ENCODE measurements around the gene RETREG2. TPM values are rescaled to one million over a fixed set of nuclear protein-coding genes. Genes with fewer than 3 reads are reported as not detected.

RETREG2 gene
- total RNA-seq, 1 experiment from 2014 or later, result 106 TPM

- no peaks in the 10 kb centered on the region for H3K9me3 ChIP-seq (ENCODE audit: control insufficient read depth, insufficient read depth, low read depth, low read length)
- intact Hi-C loops (cut with micrococcal nuclease; ENCODE audit: unreplicated experiment) (no loop called here), in situ Hi-C loops (cut with HindIII; ENCODE audit: low pct_unique_long_range_greater_than_20kb, low sequenced_read_pairs) (no loop called here)
- no TSS peak for BruUV-seq (replicated peaks)
- TF ChIP-seq POLR2AphosphoS5 (IDR thresholded peaks at IDR 0.05; ENCODE audit: low read depth, low read length) (no peak), TCF7L2 (IDR thresholded peaks at IDR 0.05; ENCODE audit: low read depth, low read length) (no peak), REST (IDR thresholded peaks at IDR 0.05; ENCODE audit: insufficient read depth in 1 of 2, low read depth in 2 of 2, low read length in 1 of 2) (no peak), SIN3A (IDR thresholded peaks at IDR 0.05; ENCODE audit: borderline replicate concordance, insufficient read depth, low read depth, low read length) (no peak)
- TF ChIP-seq, protein P1, sequence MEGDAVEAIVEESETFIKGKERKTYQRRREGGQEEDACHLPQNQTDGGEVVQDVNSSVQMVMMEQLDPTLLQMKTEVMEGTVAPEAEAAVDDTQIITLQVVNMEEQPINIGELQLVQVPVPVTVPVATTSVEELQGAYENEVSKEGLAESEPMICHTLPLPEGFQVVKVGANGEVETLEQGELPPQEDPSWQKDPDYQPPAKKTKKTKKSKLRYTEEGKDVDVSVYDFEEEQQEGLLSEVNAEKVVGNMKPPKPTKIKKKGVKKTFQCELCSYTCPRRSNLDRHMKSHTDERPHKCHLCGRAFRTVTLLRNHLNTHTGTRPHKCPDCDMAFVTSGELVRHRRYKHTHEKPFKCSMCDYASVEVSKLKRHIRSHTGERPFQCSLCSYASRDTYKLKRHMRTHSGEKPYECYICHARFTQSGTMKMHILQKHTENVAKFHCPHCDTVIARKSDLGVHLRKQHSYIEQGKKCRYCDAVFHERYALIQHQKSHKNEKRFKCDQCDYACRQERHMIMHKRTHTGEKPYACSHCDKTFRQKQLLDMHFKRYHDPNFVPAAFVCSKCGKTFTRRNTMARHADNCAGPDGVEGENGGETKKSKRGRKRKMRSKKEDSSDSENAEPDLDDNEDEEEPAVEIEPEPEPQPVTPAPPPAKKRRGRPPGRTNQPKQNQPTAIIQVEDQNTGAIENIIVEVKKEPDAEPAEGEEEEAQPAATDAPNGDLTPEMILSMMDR (IDR thresholded peaks at IDR 0.05), result no peak
- ChIA-PET CTCF (no interaction called here), POLR2A (no interaction called here)
- DNase-seq (ENCODE audit: low read depth, low spot score) (no peak), ATAC-seq (no peak)
- no peaks in the 10 kb centered on the region for H3K27me3 ChIP-seq (ENCODE audit: control insufficient read depth, insufficient read depth, low read length)
- H3K4me1 ChIP-seq (ENCODE audit: control insufficient read depth, insufficient read depth, low read length), result peaks cover 5% of the 10 kb centered on the region
- H3K36me3 ChIP-seq (ENCODE audit: control insufficient read depth, insufficient read depth, low read length), result no peaks in the 10 kb centered on the region
- no peak overlapping the region for H3K4me3 ChIP-seq (ENCODE audit: low read depth in 2 of 2, low read length in 2 of 2)
- H3K27ac ChIP-seq (ENCODE audit: low read length), result no peak overlapping the region
Observed at GRCh38 chr2:219129589-219129988, 48.5 kb upstream of the RETREG2 start.

DNA sequence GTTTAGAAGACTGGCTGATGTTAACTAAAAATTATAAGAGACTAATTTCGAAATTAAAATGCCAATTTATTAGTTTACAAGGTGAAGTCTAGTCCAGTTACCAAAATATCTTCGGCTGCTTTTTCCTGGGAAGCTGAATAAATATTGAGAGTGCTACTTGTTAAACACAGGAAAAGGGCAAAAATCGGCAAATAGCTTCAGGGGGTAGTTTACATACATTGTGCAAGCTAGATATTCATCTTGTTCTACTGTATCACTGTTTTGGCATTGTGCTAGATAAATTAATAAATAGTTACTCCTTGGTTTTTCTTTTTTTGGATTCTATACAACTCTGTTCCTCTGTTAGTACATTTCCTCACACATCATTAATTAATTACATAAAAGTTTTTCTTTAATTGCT, 46.7 kb upstream of the RETREG2 start:
- TF ChIP-seq TCF7L2 (IDR thresholded peaks at IDR 0.05; ENCODE audit: low read depth, low read length), result no peak
- TF ChIP-seq POLR2AphosphoS5 (IDR thresholded peaks at IDR 0.05; ENCODE audit: low read depth, low read length), result no peak
- TF ChIP-seq, protein P1 (IDR thresholded peaks at IDR 0.05), result no peak
- TF ChIP-seq REST (IDR thresholded peaks at IDR 0.05; ENCODE audit: insufficient read depth in 1 of 2, low read depth in 2 of 2, low read length in 1 of 2), result no peak
- TF ChIP-seq SIN3A (IDR thresholded peaks at IDR 0.05; ENCODE audit: borderline replicate concordance, insufficient read depth, low read depth, low read length), result no peak
- no peak for ATAC-seq
- Histone ChIP-seq H3K9me3 (ENCODE audit: control insufficient read depth, insufficient read depth, low read depth, low read length) (no peaks in the 10 kb centered on the region), H3K4me1 (ENCODE audit: control insufficient read depth, insufficient read depth, low read length) (no peaks in the 10 kb centered on the region), H3K27ac (ENCODE audit: low read length) (no peak overlapping the region), H3K4me3 (ENCODE audit: low read depth in 2 of 2, low read length in 2 of 2) (no peak overlapping the region), H3K36me3 (ENCODE audit: control insufficient read depth, insufficient read depth, low read length) (no peaks in the 10 kb centered on the region), H3K27me3 (ENCODE audit: control insufficient read depth, insufficient read depth, low read length) (no peaks in the 10 kb centered on the region)
- DNase-seq (ENCODE audit: low read depth, low spot score), result no peak
- POLR2A ChIA-PET, result no interaction called here
- BruUV-seq (replicated peaks), result no TSS peak
- CTCF ChIA-PET, result no interaction called here
- in situ Hi-C loops (cut with HindIII; ENCODE audit: low pct_unique_long_range_greater_than_20kb, low sequenced_read_pairs), result no loop called here
- intact Hi-C loops (cut with micrococcal nuclease; ENCODE audit: unreplicated experiment), result no loop called here

Measured in Panc1 (cell line).